GM12878 (cell line): ENCODE results near the gene MKRN2. TPM values are rescaled to one million over a fixed set of nuclear protein-coding genes. Genes with fewer than 3 reads are reported as not detected.

Experiments
- ATAC-seq: fragments of 200-7000 bp; cut with Tn5 transposase; 3 replicates; pipeline ENCODE4 v1.9.1; 2020; ENCODE audit warnings: mild to moderate bottlenecking, moderate library complexity
- BruUV-seq: library from RNA; stranded (reverse); fragments of 400-500 nt; replicated peaks from 2 replicates; lab custom pipeline; 2021; lab: Mats Ljungman, UMichigan
- CTCF ChIA-PET: fragments of 300-600 bp; sonication (Branson Sonifier 250); formaldehyde crosslinking; extraction: SDS; loops from one replicate; lab custom pipeline; 2021; ENCODE audit warnings: inconsistent platforms; lab: Yijun Ruan, JAX
- POLR2A ChIA-PET: fragments of 350-600 bp; formaldehyde crosslinking; extraction: SDS; loops from one replicate; lab custom pipeline; 2021; ENCODE audit warnings: inconsistent platforms; lab: Charles Lee
- RAD21 ChIA-PET: fragments of 300-600 bp; sonication (Branson Sonifier 250); formaldehyde crosslinking; loops from one replicate; lab custom pipeline; 2023; ENCODE audit warnings: antibody characterized with exemption; ENCODE audit not compliant: unreplicated experiment; lab: Charles Lee
- SMC1A ChIA-PET: fragments of 300-600 bp; sonication (Branson Sonifier 250); formaldehyde crosslinking; loops from one replicate; lab custom pipeline; 2023; ENCODE audit not compliant: unreplicated experiment, uncharacterized antibody; lab: Charles Lee
- DNase-seq: peaks from one replicate; pipeline ENCODE4 v3.0.0-alpha.2; 2011; ENCODE audit warnings: low read depth, low spot score
- FAIRE-seq: peaks from 3 replicates; lab custom pipeline; 2011; peaks lifted over from hg19 to GRCh38; lab: Jason Lieb, UNC
- H2AFZ ChIP-seq: 2 replicates; pipeline ENCODE4 v1.6.0; 2011; ENCODE audit warnings: low read depth, low read length, control low read depth; ENCODE audit not compliant: control insufficient read depth
- H3K27ac ChIP-seq: 2 replicates; pipeline ENCODE4 v1.5.1; 2011; ENCODE audit warnings: control low read depth; ENCODE audit not compliant: control insufficient read depth, insufficient read depth
- H3K27me3 ChIP-seq, 2 experiments: replicated peaks in 1 of 2; 2 replicates each; pipeline versions ENCODE4 v1.6.0 to v1.6.1; 2011; ENCODE audit warnings: low read length in 1 of 2; ENCODE audit not compliant: control insufficient read depth in 2 of 2, insufficient read depth in 2 of 2
- H3K36me3 ChIP-seq, 2 experiments: 2 replicates each; pipeline ENCODE4 v1.5.1; 2011; ENCODE audit warnings: low read length in 1 of 2; ENCODE audit not compliant: control insufficient read depth in 2 of 2, insufficient read depth in 2 of 2
- H3K4me1 ChIP-seq: 2 replicates; pipeline ENCODE4 v1.6.1; 2011; ENCODE audit warnings: mild to moderate bottlenecking, low read length, moderate library complexity, mixed read lengths; ENCODE audit not compliant: control insufficient read depth, insufficient read depth
- H3K4me2 ChIP-seq: 2 replicates; pipeline ENCODE4 v1.6.0; 2011; ENCODE audit warnings: control low read depth; ENCODE audit not compliant: control insufficient read depth, insufficient read depth
- H3K4me3 ChIP-seq: fragments of 200-600 bp; sonication (generic); 2 replicates; pipeline ENCODE4 v1.5.1; 2016
- H3K79me2 ChIP-seq: 2 replicates; pipeline ENCODE4 v1.6.0; 2011; ENCODE audit warnings: low read length; ENCODE audit not compliant: control insufficient read depth, insufficient read depth
- H3K9ac ChIP-seq: 2 replicates; pipeline ENCODE4 v1.8.0; 2011; ENCODE audit warnings: low read length, control low read depth, mixed read lengths; ENCODE audit not compliant: control insufficient read depth, insufficient read depth
- H3K9me3 ChIP-seq: replicated peaks from 3 replicates; pipeline ENCODE4 v1.5.1; 2011; ENCODE audit warnings: mild to moderate bottlenecking, low read length; ENCODE audit not compliant: control insufficient read depth, insufficient read depth
- H4K20me1 ChIP-seq: 2 replicates; pipeline ENCODE4 v1.6.0; 2011; ENCODE audit not compliant: control insufficient read depth, insufficient read depth
- ATF7 ChIP-seq: fragments of 450-650 bp; IDR thresholded peaks from 2 replicates; pipeline ENCODE4 v1.6.1; 2016; ENCODE audit warnings: low read depth, mild to moderate bottlenecking
- BRCA1 ChIP-seq: IDR thresholded peaks from 2 replicates; pipeline ENCODE4 v1.6.1; 2011; ENCODE audit warnings: low read depth, low read length, improper control_type of control experiment
- CHD4 ChIP-seq: fragments of 200-600 bp; sonication (generic); IDR thresholded peaks from 2 replicates; pipeline ENCODE4 v1.6.1; 2016; ENCODE audit warnings: mild to moderate bottlenecking
- HDAC2 ChIP-seq: fragments of 200-600 bp; sonication (generic); IDR thresholded peaks from 2 replicates; pipeline ENCODE4 v1.6.1; 2017
- IKZF1 ChIP-seq: fragments of 450-650 bp; conservative IDR thresholded peaks from 2 replicates; pipeline ENCODE4 v1.6.1; 2017; ENCODE audit warnings: antibody characterized with exemption, mild to moderate bottlenecking
- KAT2A ChIP-seq: conservative IDR thresholded peaks from 2 replicates; pipeline ENCODE4 v1.6.1; 2011; ENCODE audit warnings: low read depth, low read length; ENCODE audit not compliant: control insufficient read depth
- NFIC ChIP-seq: IDR thresholded peaks from 2 replicates; pipeline ENCODE4 v1.6.1; 2012; ENCODE audit warnings: low read depth, mild to moderate bottlenecking, inconsistent platforms, low read length, moderate library complexity
- NFYA ChIP-seq: IDR thresholded peaks from 2 replicates; pipeline ENCODE4 v1.6.1; 2011; ENCODE audit warnings: low read depth, mild to moderate bottlenecking, low read length, improper control_type of control experiment, borderline replicate concordance
- NR2F1 ChIP-seq: fragments of 450-650 bp; conservative IDR thresholded peaks from 2 replicates; pipeline ENCODE4 v1.6.1; 2017; ENCODE audit warnings: mild to moderate bottlenecking
- SREBF2 ChIP-seq: IDR thresholded peaks from 2 replicates; pipeline ENCODE4 v1.6.1; 2012; ENCODE audit warnings: mild to moderate bottlenecking, low read length
- STAT1 ChIP-seq: fragments of 450-650 bp; conservative IDR thresholded peaks from 2 replicates; pipeline ENCODE4 v1.6.1; 2014; ENCODE audit warnings: antibody characterized with exemption, mild to moderate bottlenecking
- STAT3 ChIP-seq: IDR thresholded peaks from 2 replicates; pipeline ENCODE4 v1.6.1; 2011; ENCODE audit warnings: low read depth, low read length, improper control_type of control experiment
- TBL1XR1 ChIP-seq: IDR thresholded peaks from 2 replicates; pipeline ENCODE4 v1.6.1; 2012; ENCODE audit warnings: low read depth, low read length, improper control_type of control experiment
- YBX1 ChIP-seq: fragments of 450-650 bp; IDR thresholded peaks from 2 replicates; pipeline ENCODE4 v1.6.1; 2016; ENCODE audit warnings: antibody characterized with exemption
- YY1 ChIP-seq: IDR thresholded peaks from 2 replicates; pipeline ENCODE4 v1.6.1; 2011; ENCODE audit warnings: low read depth, mild to moderate bottlenecking, low read length
- ZNF207 ChIP-seq: fragments of 450-650 bp; IDR thresholded peaks from 2 replicates; pipeline ENCODE4 v1.6.1; 2014; ENCODE audit warnings: antibody characterized with exemption, mild to moderate bottlenecking, borderline replicate concordance
- WGBS: methylation state at CpG from one replicate; pipeline ENCODE4 v1.1.6; 2016; ENCODE audit warnings: low lambda C conversion rate; ENCODE audit not compliant: insufficient replicate concordance, insufficient coverage; ENCODE audit errors: missing lambda C conversion rate; 5-methylcytosine and 5-hydroxymethylcytosine counted together
- in situ Hi-C: fragments of 300-500 bp; cut with MboI; formaldehyde crosslinking; loops from 9 replicates; pipeline ENCODE4 v1.14.3; 2018; ENCODE audit warnings: mixed read lengths
- intact Hi-C: fragments of 100-400 bp; cut with micrococcal nuclease; formaldehyde crosslinking; loops from one replicate; pipeline ENCODE4 v1.14.2; 2022; ENCODE audit not compliant: unreplicated experiment
- polyA plus RNA-seq, 11 experiments: library from polyadenylated mRNA; depleted of rRNA in 4 of 11; unstranded in 6 of 11; stranded (reverse) in 5 of 11; fragments of >200 nt; fragmentation: Nextera tagmentation in 4 of 11; fragmentation: Illumina TruSeq in 1 of 11; extraction: Ambion mirVana in 4 of 11; extraction: Trizol in 1 of 11; gene quantifications; 1 replicate in 1 of 11; 2 replicates in 10 of 11; pipeline versions ENCODE4 v1.2.1 to v1.2.3, GENCODE V29; 2011 to 2016; ENCODE audit warnings: inconsistent platforms in 2 of 11, missing spikeins in 2 of 11, low read depth in 1 of 11
- total RNA-seq, 4 experiments: library from RNA; depleted of rRNA in 3 of 4; stranded (reverse); fragments of >200 nt in 3 of 4; fragmentation: Illumina TruSeq in 1 of 4; extraction: Trizol in 1 of 4; gene quantifications; 2 replicates each; pipeline versions ENCODE4 v1.2.1 to v1.2.3, GENCODE V29; 2013 to 2021
- TF ChIP-seq, protein P1 (sequence below): fragments of 150-350 bp; IDR thresholded peaks from 2 replicates; pipeline ENCODE4 v1.6.1; 2014; ENCODE audit warnings: mild to moderate bottlenecking, low read depth, low read length

Gene MKRN2
- total and polyA plus RNA-seq, 10 of the 15 experiments (the other 5 are each of a cell fraction or from before 2014, with no cell fraction given), result 15.4 to 40.7 (median 34.4) TPM

GRCh38 chr3:12627370-12627769 is 70.5 kb downstream of the MKRN2 start (continued):
- TF ChIP-seq ZNF207, result no peak
- no peak for TF ChIP-seq YY1
- no peak for TF ChIP-seq HDAC2

- Histone ChIP-seq H2AFZ (no peak overlapping the region), H4K20me1 (no peaks in the 10 kb centered on the region), H3K4me3 (no peak overlapping the region)
- 100% methylated on average over 1 of the region's 1 CpG for whole genome bisulfite sequencing
- intact Hi-C loops, result loop anchor here (5.0 kb wide), 1 partner anchor 33 kb away; the partner anchor contains the start of gene RAF1
- no peak for FAIRE-seq
- TF ChIP-seq IKZF1 (no peak), NR2F1 (no peak), NFYA (no peak), STAT3 (no peak), CHD4 (no peak), NFIC (no peak), ATF7 (no peak), BRCA1 (no peak), TBL1XR1 (no peak), SREBF2 (no peak), YBX1 (no peak), STAT1 (no peak), KAT2A (no peak)
- TF ChIP-seq, protein P1, sequence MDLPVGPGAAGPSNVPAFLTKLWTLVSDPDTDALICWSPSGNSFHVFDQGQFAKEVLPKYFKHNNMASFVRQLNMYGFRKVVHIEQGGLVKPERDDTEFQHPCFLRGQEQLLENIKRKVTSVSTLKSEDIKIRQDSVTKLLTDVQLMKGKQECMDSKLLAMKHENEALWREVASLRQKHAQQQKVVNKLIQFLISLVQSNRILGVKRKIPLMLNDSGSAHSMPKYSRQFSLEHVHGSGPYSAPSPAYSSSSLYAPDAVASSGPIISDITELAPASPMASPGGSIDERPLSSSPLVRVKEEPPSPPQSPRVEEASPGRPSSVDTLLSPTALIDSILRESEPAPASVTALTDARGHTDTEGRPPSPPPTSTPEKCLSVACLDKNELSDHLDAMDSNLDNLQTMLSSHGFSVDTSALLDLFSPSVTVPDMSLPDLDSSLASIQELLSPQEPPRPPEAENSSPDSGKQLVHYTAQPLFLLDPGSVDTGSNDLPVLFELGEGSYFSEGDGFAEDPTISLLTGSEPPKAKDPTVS, result no peak
- TF ChIP-seq, all 136 proteins: peak for 0
- ChIA-PET POLR2A (no interaction called here), CTCF (interaction anchor here (0.7 to 2.2 kb wide), 3 partner anchors 14 to 35 kb away, joined by 3 to 4 read pairs (median 4); partner anchors contain the start of gene RAF1), SMC1A (interaction anchor here (1.2 to 1.8 kb wide), 5 partner anchors 9 to 31 kb away, joined by 4 to 8 read pairs (median 5); no protein-coding TSS in a partner anchor), RAD21 (interaction anchor here (1.6 kb wide), 1 partner anchor 17 kb away, joined by 3 read pairs; no protein-coding TSS in a partner anchor)
- Histone ChIP-seq H3K9ac (no peak overlapping the region), H3K36me3 (no peaks in the 10 kb centered on the region; a peak in 1 of 4 replicates), H3K79me2 (peaks cover 89% of the 10 kb centered on the region), H3K27me3 (no peaks in the 10 kb centered on the region), H3K27ac (no peak overlapping the region), H3K4me1 (peaks cover 14% of the 10 kb centered on the region), H3K9me3 (no peaks in the 10 kb centered on the region; the same call in 2 of the 3 replicates), H3K4me2 (no peak overlapping the region)
- BruUV-seq, result no TSS peak
- no peak for DNase-seq
- ATAC-seq, result no peak
- in situ Hi-C loops, result no loop called here
Observed at GRCh38 chr3:12628813-12629212, 71.9 kb downstream of the MKRN2 start.
